Hematopoietic multipotent progenitor cell (in vitro differentiated cells): Measurements from ENCODE around the gene RBP2. TPM values are rescaled to one million over a fixed set of nuclear protein-coding genes. Genes with fewer than 3 reads are reported as not detected.

Experiments used
- DNase-seq, 3 donors: peaks; one replicate each; pipeline ENCODE4 v3.0.0-alpha.2; 2011 to 2015; ENCODE audit warnings: low read depth in 2 of 3, low spot score in 2 of 3
- total RNA-seq: library from RNA; depleted of rRNA; stranded (reverse); fragments of >200 nt; gene quantifications from one replicate; pipeline ENCODE4 v1.2.3, GENCODE V29; 2012

The RBP2 gene
- total RNA-seq, 1 donor, result not detected

DNA sequence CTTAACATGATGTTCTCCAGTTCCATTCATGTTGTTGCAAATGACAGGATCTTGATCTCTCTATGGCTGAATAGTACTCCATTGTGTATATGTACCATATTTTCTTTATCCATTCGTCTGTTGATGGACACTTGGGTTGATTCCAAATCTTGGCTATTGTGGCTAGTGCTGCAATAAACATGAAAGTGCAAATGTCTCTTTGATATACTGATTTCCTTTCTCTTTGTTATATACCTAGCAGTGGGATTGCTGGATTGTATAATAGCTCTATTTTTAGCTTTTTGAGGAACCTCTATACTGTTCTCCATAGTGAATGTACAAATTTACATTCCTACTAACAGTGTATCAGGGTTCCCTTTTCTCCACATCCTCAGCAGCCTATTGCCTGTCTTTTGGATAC lies 5.9 kb upstream of the RBP2 start:
- no peak for DNase-seq

DNA sequence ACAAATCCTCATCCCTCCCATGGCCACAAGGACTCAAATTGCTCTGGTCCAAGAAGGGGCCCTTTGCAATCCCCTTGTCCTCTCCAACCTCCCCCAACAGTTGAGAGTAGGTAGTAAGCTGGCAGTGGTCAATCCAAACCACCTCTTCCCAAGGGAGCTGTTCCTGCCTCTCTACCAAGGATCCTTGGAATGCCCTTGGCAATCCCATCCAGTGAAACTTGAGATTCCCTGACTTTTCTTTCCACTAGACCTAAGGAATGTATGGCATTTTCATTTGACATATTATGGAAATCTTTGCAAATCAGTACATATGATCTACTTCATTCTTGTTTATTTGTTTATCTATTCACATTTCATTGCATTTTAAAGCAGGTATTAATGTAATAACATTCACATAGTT lies 4.8 kb upstream of the RBP2 start:
- no peak for DNase-seq

DNA sequence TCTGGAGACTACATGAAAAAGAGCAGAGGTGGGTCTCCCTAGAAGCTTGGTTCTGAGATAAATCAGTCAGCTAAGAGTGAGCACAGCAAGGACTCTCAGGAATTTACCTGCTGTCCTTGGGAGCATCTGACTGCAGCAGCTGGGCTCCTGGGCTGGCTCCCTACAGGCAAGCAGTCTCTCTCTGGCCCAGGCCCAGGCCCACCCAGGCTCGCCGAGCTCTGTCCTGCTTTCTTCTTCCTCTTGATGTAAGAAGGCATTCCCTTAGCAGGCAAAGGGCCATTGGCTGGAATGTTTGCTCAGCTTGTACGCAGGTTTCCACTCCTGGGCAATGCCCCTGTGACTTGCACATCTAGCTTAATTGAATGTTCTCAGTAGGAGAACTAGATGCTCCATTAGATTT lies 4.3 kb upstream of the RBP2 start:
- no peak for DNase-seq

DNA sequence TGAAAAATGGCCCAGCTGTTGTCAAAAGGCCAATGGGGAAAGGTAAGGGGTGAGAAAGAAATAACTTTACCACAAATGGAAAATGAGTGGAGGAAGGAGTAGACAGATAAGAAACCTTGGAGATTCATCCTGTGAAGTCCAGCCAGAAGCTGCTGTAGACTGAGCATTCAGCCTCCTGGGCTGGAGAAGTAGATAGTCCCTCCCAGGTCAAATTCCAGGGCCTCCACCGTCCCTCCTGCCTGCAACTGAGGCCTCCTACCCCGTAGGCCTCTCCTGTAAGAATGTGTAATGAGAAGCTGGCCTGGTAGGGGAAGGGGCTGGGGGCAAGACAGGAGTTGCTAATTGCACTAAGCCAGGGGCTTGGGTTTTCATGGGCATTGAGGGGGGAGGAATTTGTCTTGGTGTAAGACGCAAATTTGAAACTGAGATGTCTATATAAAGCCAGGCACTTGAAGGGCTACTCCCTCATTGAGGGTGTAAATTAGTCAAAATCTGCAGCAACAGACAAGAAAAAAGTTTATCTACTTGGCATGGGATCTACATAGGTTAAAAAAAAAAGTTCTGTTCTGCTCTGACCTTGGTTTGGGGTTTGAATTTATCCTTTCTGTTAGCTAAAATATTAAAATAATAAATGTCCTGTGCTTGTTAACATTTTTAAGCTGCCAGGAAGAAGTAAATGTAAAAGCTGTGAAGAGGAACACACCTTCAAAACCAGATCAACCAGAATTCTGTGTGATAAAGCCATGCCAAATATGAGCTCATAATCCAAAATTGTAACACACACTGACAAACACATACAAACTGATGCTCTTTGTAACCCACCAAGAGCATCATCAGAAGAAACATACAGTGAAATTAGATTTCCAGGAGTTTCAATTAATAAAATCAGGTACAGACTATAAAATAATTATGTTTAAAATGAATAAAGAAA lies 1.7 kb upstream of the RBP2 start:
- no peak for DNase-seq

DNA sequence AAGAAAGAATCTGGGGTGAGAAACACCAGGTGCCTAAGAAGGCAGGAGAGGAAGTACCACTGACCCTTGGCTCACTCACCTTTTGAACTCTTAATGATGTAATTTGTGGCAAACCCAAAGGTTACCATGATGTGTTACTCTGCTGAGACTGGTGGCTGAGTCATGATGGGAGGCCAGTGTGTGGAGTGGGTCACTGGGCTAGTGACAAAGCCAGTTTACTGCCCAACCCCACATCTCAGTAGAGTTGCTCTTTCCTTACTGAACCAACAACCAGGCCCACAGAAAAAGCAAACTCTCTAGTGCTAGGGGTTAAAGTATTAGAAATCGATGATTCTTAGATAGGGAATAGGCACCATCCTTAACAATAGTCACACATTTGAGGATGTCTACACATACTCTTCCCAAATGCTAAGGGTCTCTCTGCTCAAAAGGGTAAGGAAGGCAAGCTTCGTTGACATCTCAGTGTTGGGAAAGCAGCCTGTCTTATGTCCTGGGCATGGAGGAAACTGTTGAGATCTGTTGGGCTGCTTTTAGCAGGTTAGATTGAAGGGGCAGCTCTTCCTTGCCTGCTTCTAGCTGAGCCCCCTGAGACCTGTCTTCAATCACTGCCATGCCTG lies 3.1 kb downstream of the RBP2 start:
- no peak for DNase-seq

DNA sequence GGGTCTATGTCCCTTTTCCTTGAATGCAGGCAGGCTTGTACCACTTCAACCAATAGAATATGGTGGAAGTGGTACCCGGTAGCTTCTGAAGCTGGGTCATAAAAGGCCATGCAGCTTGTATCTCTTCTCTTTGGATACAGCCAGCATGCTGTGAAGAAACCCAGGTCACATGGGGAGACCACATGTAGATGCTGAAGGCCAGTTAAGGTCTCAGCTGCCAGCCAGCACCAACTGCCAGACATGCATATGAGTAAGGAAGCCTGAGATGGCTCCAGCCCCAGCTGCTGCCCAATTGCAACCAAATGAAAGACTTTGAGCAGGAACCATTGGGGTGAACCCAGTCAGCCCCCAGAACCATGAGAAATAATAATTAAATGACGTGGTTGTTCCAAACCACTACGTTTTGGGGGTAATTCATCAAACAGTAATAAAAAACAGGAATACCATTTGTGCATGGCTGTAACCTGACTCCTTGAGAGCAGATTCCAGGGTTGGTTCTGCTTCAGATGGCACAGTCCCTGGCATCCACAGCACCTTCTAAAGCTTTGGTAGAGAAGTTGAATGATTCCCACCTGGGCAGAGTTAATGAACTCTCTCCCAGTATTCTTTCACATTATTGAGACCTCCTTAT lies 3.8 kb downstream of the RBP2 start:
- no peak for DNase-seq

DNA sequence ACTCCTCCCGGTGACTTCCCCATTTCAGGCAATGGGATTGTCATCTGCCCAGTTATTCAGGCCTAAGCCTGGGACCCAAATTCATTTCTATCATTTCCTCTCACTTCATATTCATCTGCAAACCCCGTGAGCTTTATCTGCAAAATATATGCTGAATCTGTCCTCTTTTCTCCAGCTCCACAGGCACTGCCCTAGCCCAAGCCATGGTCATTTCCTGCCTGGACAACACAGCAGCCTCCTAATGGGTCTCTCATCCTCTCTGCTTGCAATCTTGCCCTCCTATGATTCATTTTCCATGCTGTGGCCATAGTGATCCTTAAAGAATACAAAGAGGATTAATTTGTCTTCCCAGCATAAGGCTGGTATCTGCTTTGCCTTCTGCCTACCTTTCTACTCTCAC lies 6.1 kb downstream of the RBP2 start:
- DNase-seq, result no peak

DNA sequence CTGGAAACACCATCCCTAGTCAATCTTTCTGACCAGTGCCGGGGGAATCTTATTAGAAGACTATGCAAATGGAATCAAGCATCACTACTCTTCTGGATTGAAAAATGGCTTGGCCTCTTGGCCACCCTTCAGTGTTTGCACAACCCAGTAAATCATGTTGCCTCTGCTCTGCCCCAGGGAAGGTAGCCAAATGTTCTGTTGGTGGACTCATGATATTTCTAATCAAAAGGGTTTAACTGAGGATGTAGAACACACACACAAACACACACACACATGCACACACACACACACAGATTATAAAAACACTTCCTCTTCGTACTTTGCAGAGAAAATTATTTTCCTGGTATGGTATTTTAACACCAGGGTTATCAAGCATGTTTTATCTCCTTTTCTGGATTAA lies 7.9 kb downstream of the RBP2 start:
- no peak for DNase-seq

DNA sequence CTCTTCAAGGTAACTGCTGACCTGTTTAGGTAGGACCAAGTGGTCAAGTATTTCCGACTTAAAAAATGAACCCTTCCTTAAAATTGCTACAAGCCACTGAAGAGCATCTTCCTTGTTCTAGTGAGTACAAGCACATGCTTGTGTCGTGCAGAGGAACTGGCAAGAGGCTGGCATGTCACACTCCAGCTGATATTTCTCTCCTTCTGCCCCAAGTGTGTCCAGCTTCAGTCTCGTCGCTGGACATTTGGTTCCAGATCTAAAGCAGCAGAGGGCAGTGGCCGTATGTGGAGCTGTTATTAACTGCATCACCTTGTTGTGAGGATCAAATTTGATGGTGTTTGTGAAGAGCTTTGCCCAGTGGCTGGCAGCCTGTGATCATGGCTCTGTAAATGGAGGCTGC lies 10.0 kb downstream of the RBP2 start:
- DNase-seq, result no peak

DNA sequence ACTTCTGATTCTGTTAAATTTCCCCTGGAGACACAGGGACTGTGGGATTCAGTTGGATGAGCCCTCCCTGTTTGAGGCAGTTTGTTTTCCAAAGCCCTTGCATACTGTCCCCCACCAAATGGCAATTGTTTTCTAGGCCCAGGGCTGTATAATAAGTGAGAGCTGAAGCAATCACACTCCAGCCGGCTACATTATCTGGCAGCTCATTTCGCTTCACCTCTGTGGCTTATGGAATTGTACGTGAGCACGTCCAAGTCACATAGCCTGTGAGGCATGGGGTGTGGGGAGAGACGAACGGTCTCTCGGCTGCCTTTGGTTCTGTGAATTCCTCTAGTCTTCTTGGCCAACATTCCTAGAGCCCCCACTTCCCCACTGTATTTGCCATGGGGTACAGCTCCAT lies 10.7 kb downstream of the RBP2 start:
- DNase-seq, result no peak

DNA sequence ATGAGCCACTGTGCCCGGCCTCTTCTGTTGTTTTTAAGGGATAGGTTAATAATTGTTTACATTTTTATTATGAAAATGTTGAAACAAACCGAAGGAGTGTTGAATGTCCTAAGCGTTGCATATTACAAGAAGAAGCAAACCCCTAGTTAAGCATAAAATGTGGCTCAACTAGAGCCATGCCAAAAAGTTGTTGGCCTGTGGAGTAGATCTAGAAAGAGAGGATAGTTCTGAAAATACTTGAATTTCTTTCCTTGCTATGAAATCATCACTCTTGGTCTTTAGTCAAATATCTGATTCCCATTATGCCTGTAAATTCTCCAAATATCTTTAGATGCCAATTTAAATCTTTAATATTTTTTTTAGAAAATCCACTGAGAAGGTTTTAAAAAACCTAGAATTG lies 12.8 kb downstream of the RBP2 start:
- no peak for DNase-seq

DNA sequence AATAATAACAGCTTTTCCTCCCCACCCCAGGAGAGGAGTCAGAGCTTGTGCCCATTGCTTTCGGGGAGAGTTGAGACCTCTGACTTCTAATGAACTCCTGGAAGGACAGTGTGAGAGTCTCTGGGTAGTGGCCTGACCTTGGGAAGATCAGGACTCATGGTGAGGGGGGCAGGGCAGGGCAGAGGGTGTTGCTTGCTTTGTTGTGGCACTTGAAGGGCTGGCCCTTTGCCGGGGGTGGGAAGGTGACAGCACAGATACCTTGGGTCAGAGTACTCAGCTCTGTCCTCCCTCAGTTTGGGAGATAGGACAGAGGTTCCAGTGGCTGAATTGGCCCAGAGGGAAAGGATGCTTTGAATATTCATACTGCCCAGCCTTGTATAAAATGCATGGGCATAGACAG lies 15.8 kb downstream of the RBP2 start:
- DNase-seq, result no peak

DNA sequence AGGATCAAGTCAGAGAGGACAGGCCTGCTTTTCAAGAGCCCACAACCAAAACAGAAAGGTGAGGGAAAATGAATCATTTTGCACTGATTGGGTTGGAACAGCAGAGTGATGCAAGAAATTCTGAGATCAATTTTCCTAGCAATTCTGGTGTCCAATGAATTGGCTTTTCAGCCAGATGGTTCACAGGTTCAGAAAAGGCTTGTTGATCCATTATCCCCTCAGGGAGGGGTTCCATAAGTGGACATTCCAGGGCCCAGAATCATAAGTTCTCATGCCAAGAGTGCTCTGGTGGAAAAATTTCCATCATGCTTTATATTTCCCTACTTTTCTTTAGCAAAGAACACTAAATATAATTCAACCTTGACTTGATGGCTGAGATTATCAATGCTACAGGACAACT lies 16.2 kb downstream of the RBP2 start:
- no peak for DNase-seq

DNA sequence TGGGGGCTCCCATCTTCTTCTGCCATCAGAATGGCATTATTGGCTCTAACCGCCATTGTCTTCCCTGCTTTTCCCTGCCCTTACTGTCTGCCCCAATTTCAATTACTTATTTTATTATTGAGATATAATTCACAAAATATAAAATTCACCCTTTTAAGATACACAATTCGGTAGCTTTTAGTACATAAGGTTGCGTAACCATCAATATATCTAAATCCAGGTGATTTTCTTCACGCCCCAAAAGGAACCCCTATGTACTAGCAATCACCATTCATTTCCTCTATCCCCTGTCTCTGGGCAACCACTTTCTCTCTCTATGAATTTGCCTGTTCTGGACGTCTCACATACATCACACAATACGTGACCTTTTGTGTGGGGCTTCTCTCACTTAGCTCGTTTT lies 18.0 kb downstream of the RBP2 start:
- no peak for DNase-seq

DNA sequence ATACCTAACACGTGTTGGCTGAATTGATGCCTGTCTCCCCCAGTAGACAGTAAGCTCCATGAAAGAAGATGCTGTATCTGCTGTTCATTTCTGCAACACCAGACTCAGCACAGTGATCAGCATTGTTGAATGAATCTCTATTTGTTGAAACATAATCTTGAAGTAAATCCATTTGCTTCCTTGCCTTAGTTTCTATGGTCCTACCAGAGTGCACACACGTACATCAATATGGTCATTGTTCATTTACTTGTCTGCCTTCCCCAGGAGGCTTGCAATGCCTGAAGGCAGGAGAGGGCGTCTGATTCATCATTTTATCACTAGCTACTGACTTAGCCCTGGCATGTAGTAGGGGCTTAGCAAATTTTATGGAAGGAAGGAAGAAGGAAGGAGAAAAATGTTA lies 19.2 kb downstream of the RBP2 start:
- no peak for DNase-seq

DNA sequence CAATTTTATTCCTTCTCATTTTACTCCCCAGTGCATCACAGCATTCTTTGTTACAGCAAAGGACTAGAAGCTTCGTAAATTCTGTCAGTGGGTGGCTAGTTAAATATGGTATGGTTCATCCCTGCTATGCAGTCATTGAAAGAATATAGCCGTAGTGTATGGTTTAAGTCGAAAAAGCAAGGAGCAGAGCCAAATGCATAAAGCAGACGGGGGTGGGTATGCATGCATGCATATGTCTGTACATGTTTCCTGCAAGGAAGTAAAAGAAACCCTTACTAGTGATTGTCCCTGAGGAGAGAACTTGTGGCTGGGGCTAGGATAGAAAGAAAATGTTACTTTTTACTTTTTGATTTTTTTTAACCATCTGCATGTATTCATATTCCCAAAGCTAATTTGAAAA lies 19.9 kb downstream of the RBP2 start:
- DNase-seq, result no peak

DNA sequence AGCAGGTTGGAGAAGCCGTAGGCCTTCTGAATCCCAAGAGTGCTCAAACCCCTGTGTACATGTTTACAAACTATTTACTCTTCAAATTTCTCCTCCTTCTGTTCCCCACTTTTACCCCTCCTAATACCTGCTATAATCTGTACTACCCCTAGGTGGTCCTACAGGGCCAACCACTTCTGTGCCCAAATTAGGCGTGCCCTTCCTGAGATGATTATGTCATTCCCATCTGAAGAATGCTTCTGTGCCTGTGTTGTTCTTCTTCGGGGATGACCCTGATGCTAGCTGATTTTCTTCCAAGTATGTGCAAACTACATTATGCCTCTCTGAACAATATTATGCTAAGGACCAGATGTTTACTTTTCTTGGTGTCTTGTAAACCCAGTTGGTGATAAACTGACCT lies 20.5 kb downstream of the RBP2 start:
- DNase-seq, result no peak

DNA sequence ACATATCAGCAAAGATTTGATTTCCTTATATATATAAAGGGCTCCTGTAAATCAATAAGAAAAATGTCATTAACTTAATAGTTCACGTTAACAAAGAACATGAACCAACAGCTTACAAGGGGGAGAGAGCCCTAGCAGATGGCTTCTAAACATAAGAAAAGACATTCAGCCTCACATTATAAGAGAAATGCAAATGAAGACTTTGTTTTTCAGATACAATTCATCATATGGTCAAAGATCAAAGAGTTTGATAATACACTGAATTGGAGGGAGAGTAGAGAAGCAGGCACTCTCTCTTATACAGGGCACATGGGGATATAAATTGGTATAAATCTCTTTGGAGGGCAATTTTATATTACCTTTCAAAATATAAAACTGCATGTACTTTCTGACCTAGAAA lies 21.1 kb downstream of the RBP2 start:
- DNase-seq, result no peak

DNA sequence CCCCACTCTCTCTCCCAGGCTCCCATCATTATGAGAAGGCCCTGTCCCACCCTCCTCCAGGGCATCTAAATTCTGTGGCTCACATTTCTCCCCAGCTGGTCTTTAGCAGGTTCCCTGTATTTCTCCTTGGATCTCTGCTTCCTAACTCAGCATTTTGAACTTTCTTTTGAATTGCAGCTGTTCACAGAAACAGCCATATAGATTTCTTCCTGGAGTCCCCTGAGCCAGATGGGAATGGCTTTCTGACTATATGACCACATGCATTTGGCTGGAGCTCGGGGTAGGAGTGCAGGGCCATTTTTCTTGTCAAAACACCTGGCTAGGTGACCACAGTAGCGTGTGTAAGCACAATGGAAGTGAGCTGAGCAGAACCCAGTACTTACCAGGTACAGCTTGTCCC lies 22.0 kb downstream of the RBP2 start:
- no peak for DNase-seq

DNA sequence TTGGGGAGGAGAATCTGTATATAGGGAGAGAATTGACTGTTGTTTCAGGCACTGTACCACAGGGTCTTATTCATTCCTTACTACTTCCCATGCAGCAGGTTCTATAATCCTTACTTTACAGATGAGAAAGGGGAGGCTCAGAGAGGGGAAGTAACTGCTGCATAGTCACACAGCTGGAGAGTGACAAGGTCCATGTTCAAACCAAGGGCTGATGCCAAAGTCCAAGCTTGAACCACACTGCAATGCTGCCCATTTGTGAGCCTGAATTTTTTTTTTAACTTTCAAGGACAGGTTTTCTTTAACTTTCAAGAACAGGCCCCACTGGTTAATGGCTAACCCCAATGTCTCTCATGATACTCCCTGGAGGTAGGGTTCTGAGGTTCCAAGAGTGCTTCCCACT lies 26.2 kb downstream of the RBP2 start:
- DNase-seq, result no peak

DNA sequence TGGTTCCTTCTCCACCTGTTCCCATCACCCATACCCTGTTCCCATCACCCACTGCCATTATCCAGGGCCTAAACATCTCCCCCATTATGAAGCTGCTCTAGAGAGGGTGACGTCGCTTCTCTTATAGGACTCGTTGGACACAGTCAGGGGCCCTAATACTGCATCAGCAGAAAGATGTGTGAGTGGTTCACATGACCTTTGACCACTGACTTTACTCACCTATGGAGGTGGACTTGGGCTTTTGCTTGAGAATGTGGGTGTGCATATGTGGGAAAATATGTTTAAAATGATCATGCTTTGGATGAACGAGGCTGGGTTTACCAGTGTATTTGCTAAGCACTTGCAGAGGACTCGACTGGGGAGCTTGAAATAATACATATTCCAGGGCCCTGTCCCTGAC lies 26.8 kb downstream of the RBP2 start:
- no peak for DNase-seq

DNA sequence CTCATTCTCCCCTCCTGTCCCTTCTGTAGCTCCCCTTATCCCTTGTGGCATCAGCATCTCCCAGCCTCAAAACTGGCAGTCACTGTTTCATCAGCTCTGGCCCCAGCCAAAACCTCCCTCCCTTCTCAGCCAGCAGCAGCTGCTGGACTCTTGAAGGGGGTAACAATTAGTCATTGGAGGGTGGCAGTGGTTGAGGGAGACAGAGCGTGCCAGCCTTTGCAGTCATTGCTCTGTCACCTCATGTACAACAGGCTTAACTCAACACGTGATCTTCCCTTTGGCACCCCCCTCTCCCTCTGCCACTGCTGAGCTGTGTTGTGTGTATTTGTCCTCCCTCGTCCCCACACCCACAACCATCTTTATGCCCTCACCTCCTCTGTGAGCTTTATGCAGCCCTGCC lies 28.2 kb downstream of the RBP2 start:
- no peak for DNase-seq
